ENCODE results near the gene ADCY1. TPM values are rescaled to one million over a fixed set of nuclear protein-coding genes. Genes with fewer than 3 reads are reported as not detected.
A peak's percentile ranks its signal among the peaks of the same experiment; 100 is the strongest.
"Not testable (repeated sequence)": the region's sequence is repeated elsewhere in the genome, so short reads cannot be mapped to it uniquely, and the experiment has no call there.

The ADCY1 gene
- total RNA-seq = 1 to 10 TPM in 1 of 2 experiments, under 1 TPM in 1; 0.99 to 1.5 TPM

- peaks cover 4% of the 10 kb centered on the region for H3K4me1 Mint-ChIP-seq
- H3K36me3 Mint-ChIP-seq (ENCODE audit: low read depth) = no peaks in the 10 kb centered on the region
- POLR2A ChIA-PET = no interaction called here
- CTCF ChIA-PET = no interaction called here
- H3K27me3 Mint-ChIP-seq = peaks cover 46% of the 10 kb centered on the region
- no peak within 1 kb of the TSS for H3K27ac Mint-ChIP-seq
- no peaks in the 10 kb centered on the region for H3K9me3 Mint-ChIP-seq
- DNase-seq = peak; percentile 17
- H3K4me3 Mint-ChIP-seq = peak within 1 kb of the TSS; percentile 50
Observed at GRCh38 chr7:45573661-45574415, at the start of gene ADCY1. TSS of gene ADCY1 (plus strand) at chr7:45574368. CDS start at chr7:45574544, 176 bp downstream.

GRCh38 chr7:45524445-45524844, 49.7 kb upstream of the ADCY1 start:
- ChIA-PET POLR2A (no interaction called here), CTCF (no interaction called here)
- H3K36me3 Mint-ChIP-seq (ENCODE audit: low read depth) = no peaks in the 10 kb centered on the region
- no peaks in the 10 kb centered on the region for H3K9me3 Mint-ChIP-seq
- H3K27ac Mint-ChIP-seq = no peak overlapping the region
- H3K27me3 Mint-ChIP-seq = peaks cover 4% of the 10 kb centered on the region
- no peak overlapping the region for H3K4me3 Mint-ChIP-seq
- H3K4me1 Mint-ChIP-seq = peaks cover 1% of the 10 kb centered on the region
- DNase-seq = no peak

- POLR2A ChIA-PET = no interaction called here
- no peak overlapping the region for H3K4me3 Mint-ChIP-seq
- CTCF ChIA-PET = no interaction called here
Observed at GRCh38 chr7:45525057-45525456, 49.1 kb upstream of the ADCY1 start.

GRCh38 chr7:45543473-45543872, 30.7 kb upstream of the ADCY1 start:
- DNase-seq = no peak
- no peak overlapping the region for H3K4me3 Mint-ChIP-seq
- no peaks in the 10 kb centered on the region for H3K36me3 Mint-ChIP-seq (ENCODE audit: low read depth)
- ChIA-PET POLR2A (no interaction called here), CTCF (no interaction called here)
- H3K27ac Mint-ChIP-seq = no peak overlapping the region
- peaks cover 5% of the 10 kb centered on the region for H3K27me3 Mint-ChIP-seq
- peaks cover 11% of the 10 kb centered on the region for H3K9me3 Mint-ChIP-seq
- H3K4me1 Mint-ChIP-seq = no peaks in the 10 kb centered on the region

More at GRCh38 chr7:45525057-45525456, 49.1 kb upstream of the ADCY1 start:
- H3K4me1 Mint-ChIP-seq = peaks cover 1% of the 10 kb centered on the region
- peaks cover 4% of the 10 kb centered on the region for H3K27me3 Mint-ChIP-seq
- H3K27ac Mint-ChIP-seq = no peak overlapping the region
- DNase-seq = no peak
- H3K36me3 Mint-ChIP-seq (ENCODE audit: low read depth) = no peaks in the 10 kb centered on the region
- H3K9me3 Mint-ChIP-seq = no peaks in the 10 kb centered on the region

GRCh38 chr7:45545105-45545710, 29.0 kb upstream of the ADCY1 start:
- H3K27me3 Mint-ChIP-seq; CTCF ChIA-PET; H3K9me3 Mint-ChIP-seq; H3K4me1 Mint-ChIP-seq; POLR2A ChIA-PET; H3K4me3 Mint-ChIP-seq; H3K36me3 Mint-ChIP-seq (ENCODE audit: low read depth); DNase-seq: not testable (repeated sequence)
- H3K27ac Mint-ChIP-seq = peak overlapping the region; percentile 46

- H3K4me1 Mint-ChIP-seq; POLR2A ChIA-PET; H3K27me3 Mint-ChIP-seq; H3K27ac Mint-ChIP-seq; CTCF ChIA-PET; H3K4me3 Mint-ChIP-seq; DNase-seq; H3K36me3 Mint-ChIP-seq (ENCODE audit: low read depth); H3K9me3 Mint-ChIP-seq: not testable (repeated sequence)
Observed at GRCh38 chr7:45548917-45549316, 25.3 kb upstream of the ADCY1 start.

GRCh38 chr7:45563401-45563800, 10.8 kb upstream of the ADCY1 start:
- Mint-ChIP-seq H3K9me3 (peaks cover 9% of the 10 kb centered on the region), H3K4me1 (no peaks in the 10 kb centered on the region), H3K4me3 (no peak overlapping the region), H3K36me3 (ENCODE audit: low read depth) (no peaks in the 10 kb centered on the region), H3K27me3 (no peaks in the 10 kb centered on the region), H3K27ac (no peak overlapping the region)
- ChIA-PET POLR2A (no interaction called here), CTCF (no interaction called here)
- DNase-seq = no peak

GRCh38 chr7:45563941-45564461, 10.2 kb upstream of the ADCY1 start:
- ChIA-PET CTCF (no interaction called here), POLR2A (no interaction called here)
- H3K9me3 Mint-ChIP-seq = peaks cover 7% of the 10 kb centered on the region
- no peaks in the 10 kb centered on the region for H3K36me3 Mint-ChIP-seq (ENCODE audit: low read depth)
- H3K4me1 Mint-ChIP-seq = no peaks in the 10 kb centered on the region
- no peak overlapping the region for H3K27ac Mint-ChIP-seq
- no peak for DNase-seq
- no peaks in the 10 kb centered on the region for H3K27me3 Mint-ChIP-seq
- H3K4me3 Mint-ChIP-seq = no peak overlapping the region

GRCh38 chr7:45564485-45564884, 9.7 kb upstream of the ADCY1 start:
- no peaks in the 10 kb centered on the region for H3K27me3 Mint-ChIP-seq
- no peaks in the 10 kb centered on the region for H3K36me3 Mint-ChIP-seq (ENCODE audit: low read depth)
- peaks cover 6% of the 10 kb centered on the region for H3K9me3 Mint-ChIP-seq
- no peak for DNase-seq
- no peak overlapping the region for H3K27ac Mint-ChIP-seq
- no peaks in the 10 kb centered on the region for H3K4me1 Mint-ChIP-seq
- H3K4me3 Mint-ChIP-seq = no peak overlapping the region
- ChIA-PET POLR2A (interaction anchor here (0.6 kb wide), 1 partner anchor 33 kb away, joined by 4 read pairs; no protein-coding TSS in a partner anchor), CTCF (no interaction called here)

GRCh38 chr7:45564886-45565455, 9.2 kb upstream of the ADCY1 start:
- no peaks in the 10 kb centered on the region for H3K4me1 Mint-ChIP-seq
- no peak overlapping the region for H3K27ac Mint-ChIP-seq
- ChIA-PET POLR2A (interaction anchor here (0.6 kb wide), 1 partner anchor 33 kb away, joined by 4 read pairs; no protein-coding TSS in a partner anchor), CTCF (no interaction called here)
- H3K9me3 Mint-ChIP-seq = peaks cover 2% of the 10 kb centered on the region
- H3K27me3 Mint-ChIP-seq = no peaks in the 10 kb centered on the region
- H3K4me3 Mint-ChIP-seq = no peak overlapping the region
- no peak for DNase-seq
- no peaks in the 10 kb centered on the region for H3K36me3 Mint-ChIP-seq (ENCODE audit: low read depth)

GRCh38 chr7:45566386-45566785, 7.8 kb upstream of the ADCY1 start:
- peaks cover under 1% of the 10 kb centered on the region for H3K27me3 Mint-ChIP-seq
- ChIA-PET POLR2A (no interaction called here), CTCF (no interaction called here)
- H3K4me1 Mint-ChIP-seq = no peaks in the 10 kb centered on the region
- no peaks in the 10 kb centered on the region for H3K36me3 Mint-ChIP-seq (ENCODE audit: low read depth)
- DNase-seq = no peak
- no peaks in the 10 kb centered on the region for H3K9me3 Mint-ChIP-seq
- no peak overlapping the region for H3K4me3 Mint-ChIP-seq
- H3K27ac Mint-ChIP-seq = no peak overlapping the region

- no peak for DNase-seq
- Mint-ChIP-seq H3K9me3 (no peaks in the 10 kb centered on the region), H3K27ac (no peak overlapping the region), H3K4me3 (no peak overlapping the region), H3K4me1 (no peaks in the 10 kb centered on the region), H3K27me3 (peaks cover 6% of the 10 kb centered on the region), H3K36me3 (ENCODE audit: low read depth) (no peaks in the 10 kb centered on the region)
- ChIA-PET CTCF (no interaction called here), POLR2A (no interaction called here)
Observed at GRCh38 chr7:45566961-45567360, 7.2 kb upstream of the ADCY1 start.

- DNase-seq = no peak
- Mint-ChIP-seq H3K4me3 (no peak overlapping the region), H3K27ac (no peak overlapping the region), H3K36me3 (ENCODE audit: low read depth) (no peaks in the 10 kb centered on the region), H3K4me1 (no peaks in the 10 kb centered on the region), H3K9me3 (no peaks in the 10 kb centered on the region), H3K27me3 (peaks cover 14% of the 10 kb centered on the region)
- ChIA-PET POLR2A (no interaction called here), CTCF (no interaction called here)
Observed at GRCh38 chr7:45567713-45568112, 6.5 kb upstream of the ADCY1 start.
